Measurements from ENCODE around the gene LITAF. TPM values are rescaled to one million over a fixed set of nuclear protein-coding genes. Genes with fewer than 3 reads are reported as not detected.
A peak's percentile ranks its signal among the peaks of the same experiment; 100 is the strongest.

Gene LITAF
- total RNA-seq, 2 donors from 2014 or later: 36.6 to 62.9 TPM

- H3K27ac Mint-ChIP-seq: peak overlapping the region; percentile 62
- H3K4me3 Mint-ChIP-seq: no peak overlapping the region
- H3K4me1 Mint-ChIP-seq: peaks cover 16% of the 10 kb centered on the region
- H3K4me1 ChIP-seq (ENCODE audit: control insufficient read depth, insufficient read depth, low read length): no peaks in the 10 kb centered on the region
- WGBS, 2 experiments (ENCODE audit: insufficient coverage in 1 of 2, insufficient read length in 1 of 2): 81 to 83% methylated on average over 5 to 6 of the region's 6 CpGs
- no peaks in the 10 kb centered on the region for H3K36me3 Mint-ChIP-seq (ENCODE audit: low read depth)
- no peaks in the 10 kb centered on the region for H3K36me3 ChIP-seq (ENCODE audit: control insufficient read depth, insufficient read depth, low read length)
- TF ChIP-seq CTCF (conservative IDR thresholded peaks at IDR 0.05): no peak
- no peak overlapping the region for H3K9ac ChIP-seq (ENCODE audit: extremely low read depth, low read length, poor library complexity, severe bottlenecking)
- DNase-seq: no peak
- H3K9me3 ChIP-seq (ENCODE audit: control insufficient read depth, low read length): no peaks in the 10 kb centered on the region
- no peak overlapping the region for H3K4me3 ChIP-seq (ENCODE audit: low read length)
- no peaks in the 10 kb centered on the region for H3K27me3 ChIP-seq (ENCODE audit: control insufficient read depth, insufficient read depth, low read length, poor library complexity, severe bottlenecking)
- peak overlapping the region; percentile 22 for H3K27ac ChIP-seq (ENCODE audit: low read depth, low read length)
- H3K27me3 Mint-ChIP-seq (ENCODE audit: insufficient read depth): no peaks in the 10 kb centered on the region
- H3K9me3 Mint-ChIP-seq: no peaks in the 10 kb centered on the region
Observed at GRCh38 chr16:11563493-11564040, 23.2 kb downstream of the LITAF start.

GRCh38 chr16:11562941-11563340 lies 23.8 kb downstream of the LITAF start:
- Mint-ChIP-seq H3K4me1 (peaks cover 16% of the 10 kb centered on the region), H3K27me3 (ENCODE audit: insufficient read depth) (no peaks in the 10 kb centered on the region), H3K4me3 (no peak overlapping the region), H3K36me3 (ENCODE audit: low read depth) (no peaks in the 10 kb centered on the region), H3K27ac (no peak overlapping the region), H3K9me3 (no peaks in the 10 kb centered on the region)
- no peak overlapping the region for H3K9ac ChIP-seq (ENCODE audit: extremely low read depth, low read length, poor library complexity, severe bottlenecking)
- H3K4me1 ChIP-seq (ENCODE audit: control insufficient read depth, insufficient read depth, low read length): no peaks in the 10 kb centered on the region
- H3K36me3 ChIP-seq (ENCODE audit: control insufficient read depth, insufficient read depth, low read length): no peaks in the 10 kb centered on the region
- no peak for DNase-seq
- H3K27me3 ChIP-seq (ENCODE audit: control insufficient read depth, insufficient read depth, low read length, poor library complexity, severe bottlenecking): no peaks in the 10 kb centered on the region
- H3K27ac ChIP-seq (ENCODE audit: low read depth, low read length): no peak overlapping the region
- H3K9me3 ChIP-seq (ENCODE audit: control insufficient read depth, low read length): no peaks in the 10 kb centered on the region
- WGBS, 2 experiments (ENCODE audit: insufficient coverage in 1 of 2, insufficient read length in 1 of 2): 89 to 94% methylated on average over 7 to 10 of the region's 10 CpGs
- H3K4me3 ChIP-seq (ENCODE audit: low read length): no peak overlapping the region
- no peak for TF ChIP-seq CTCF (conservative IDR thresholded peaks at IDR 0.05)

GRCh38 chr16:11562411-11562810 lies 24.3 kb downstream of the LITAF start:
- H3K4me3 Mint-ChIP-seq: no peak overlapping the region
- no peak overlapping the region for H3K9ac ChIP-seq (ENCODE audit: extremely low read depth, low read length, poor library complexity, severe bottlenecking)
- no peaks in the 10 kb centered on the region for H3K36me3 ChIP-seq (ENCODE audit: control insufficient read depth, insufficient read depth, low read length)
- no peaks in the 10 kb centered on the region for H3K9me3 ChIP-seq (ENCODE audit: control insufficient read depth, low read length)
- no peaks in the 10 kb centered on the region for H3K27me3 ChIP-seq (ENCODE audit: control insufficient read depth, insufficient read depth, low read length, poor library complexity, severe bottlenecking)
- no peaks in the 10 kb centered on the region for H3K27me3 Mint-ChIP-seq (ENCODE audit: insufficient read depth)
- H3K36me3 Mint-ChIP-seq (ENCODE audit: low read depth): no peaks in the 10 kb centered on the region
- TF ChIP-seq CTCF (conservative IDR thresholded peaks at IDR 0.05): no peak
- no peak overlapping the region for H3K27ac ChIP-seq (ENCODE audit: low read depth, low read length)
- no peaks in the 10 kb centered on the region for H3K4me1 ChIP-seq (ENCODE audit: control insufficient read depth, insufficient read depth, low read length)
- H3K27ac Mint-ChIP-seq: no peak overlapping the region
- WGBS, 2 experiments (ENCODE audit: insufficient coverage in 1 of 2, insufficient read length in 1 of 2): 90 to 93% methylated on average over 7 of the region's 7 CpGs
- no peaks in the 10 kb centered on the region for H3K9me3 Mint-ChIP-seq
- H3K4me3 ChIP-seq (ENCODE audit: low read length): no peak overlapping the region
- H3K4me1 Mint-ChIP-seq: peaks cover 16% of the 10 kb centered on the region
- no peak for DNase-seq
